NCI-H2227 treated with DMSO at 0.1 percent for 48 hours (cell line): Measurements from ENCODE around the gene GRK4.
A peak's percentile ranks its signal among the peaks of the same experiment; 100 is the strongest.

Experiments
- DNase-seq: peaks from one replicate; lab custom pipeline; 2025; lab: John Stamatoyannopoulos, UW

GRK4 gene

DNA sequence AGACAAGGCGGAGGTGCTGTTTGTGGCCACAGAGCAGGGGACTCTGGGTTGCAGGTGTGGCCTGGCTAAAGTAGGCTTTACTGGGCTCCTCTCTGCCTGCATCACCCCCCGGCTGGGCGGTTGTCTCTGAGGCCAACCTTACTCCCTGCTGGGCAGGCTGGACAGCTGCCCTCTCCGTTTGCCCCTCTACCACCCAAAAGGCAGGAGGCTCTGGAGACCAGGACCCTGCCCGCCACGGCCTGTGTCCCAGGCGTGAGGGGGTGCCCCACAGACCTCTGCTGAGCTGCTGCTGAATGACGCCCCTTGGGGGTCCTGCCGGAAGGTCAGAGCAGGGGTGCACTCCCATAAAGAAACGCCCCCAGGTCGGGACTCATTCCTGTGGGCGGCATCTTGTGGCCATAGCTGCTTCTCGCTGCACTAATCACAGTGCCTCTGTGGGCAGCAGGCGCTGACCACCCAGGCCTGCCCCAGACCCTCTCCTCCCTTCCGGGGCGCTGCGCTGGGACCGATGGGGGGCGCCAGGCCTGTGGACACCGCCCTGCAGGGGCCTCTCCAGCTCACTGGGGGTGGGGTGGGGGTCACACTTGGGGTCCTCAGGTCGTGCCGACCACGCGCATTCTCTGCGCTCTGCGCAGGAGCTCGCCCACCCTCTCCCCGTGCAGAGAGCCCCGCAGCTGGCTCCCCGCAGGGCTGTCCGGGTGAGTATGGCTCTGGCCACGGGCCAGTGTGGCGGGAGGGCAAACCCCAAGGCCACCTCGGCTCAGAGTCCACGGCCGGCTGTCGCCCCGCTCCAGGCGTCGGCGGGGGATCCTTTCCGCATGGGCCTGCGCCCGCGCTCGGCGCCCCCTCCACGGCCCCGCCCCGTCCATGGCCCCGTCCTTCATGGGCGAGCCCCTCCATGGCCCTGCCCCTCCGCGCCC is 110.0 kb downstream of the GRK4 start:
- DNase-seq, result no peak

DNA sequence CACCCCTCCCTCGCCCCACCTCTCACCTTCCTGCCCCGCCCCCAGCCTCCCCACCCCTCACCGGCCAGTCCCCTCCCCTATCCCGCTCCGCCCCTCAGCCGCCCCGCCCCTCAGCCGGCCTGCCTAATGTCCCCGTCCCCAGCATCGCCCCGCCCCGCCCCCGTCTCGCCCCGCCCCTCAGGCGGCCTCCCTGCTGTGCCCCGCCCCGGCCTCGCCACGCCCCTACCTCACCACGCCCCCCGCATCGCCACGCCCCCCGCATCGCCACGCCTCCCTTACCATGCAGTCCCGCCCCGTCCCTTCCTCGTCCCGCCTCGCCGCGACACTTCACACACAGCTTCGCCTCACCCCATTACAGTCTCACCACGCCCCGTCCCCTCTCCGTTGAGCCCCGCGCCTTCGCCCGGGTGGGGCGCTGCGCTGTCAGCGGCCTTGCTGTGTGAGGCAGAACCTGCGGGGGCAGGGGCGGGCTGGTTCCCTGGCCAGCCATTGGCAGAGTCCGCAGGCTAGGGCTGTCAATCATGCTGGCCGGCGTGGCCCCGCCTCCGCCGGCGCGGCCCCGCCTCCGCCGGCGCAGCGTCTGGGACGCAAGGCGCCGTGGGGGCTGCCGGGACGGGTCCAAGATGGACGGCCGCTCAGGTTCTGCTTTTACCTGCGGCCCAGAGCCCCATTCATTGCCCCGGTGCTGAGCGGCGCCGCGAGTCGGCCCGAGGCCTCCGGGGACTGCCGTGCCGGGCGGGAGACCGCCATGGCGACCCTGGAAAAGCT is 110.9 kb downstream of the GRK4 start, which contains the start of the genes HTT and HTT-AS:
HTT (plus strand) TSS at position 604 of the 768 bp plus-strand sequence; CDS start at position 749, 145 bp downstream.
HTT-AS (minus strand) TSS at position 461 of the 768 bp plus-strand sequence.
- peak; percentile 87 for DNase-seq

DNA sequence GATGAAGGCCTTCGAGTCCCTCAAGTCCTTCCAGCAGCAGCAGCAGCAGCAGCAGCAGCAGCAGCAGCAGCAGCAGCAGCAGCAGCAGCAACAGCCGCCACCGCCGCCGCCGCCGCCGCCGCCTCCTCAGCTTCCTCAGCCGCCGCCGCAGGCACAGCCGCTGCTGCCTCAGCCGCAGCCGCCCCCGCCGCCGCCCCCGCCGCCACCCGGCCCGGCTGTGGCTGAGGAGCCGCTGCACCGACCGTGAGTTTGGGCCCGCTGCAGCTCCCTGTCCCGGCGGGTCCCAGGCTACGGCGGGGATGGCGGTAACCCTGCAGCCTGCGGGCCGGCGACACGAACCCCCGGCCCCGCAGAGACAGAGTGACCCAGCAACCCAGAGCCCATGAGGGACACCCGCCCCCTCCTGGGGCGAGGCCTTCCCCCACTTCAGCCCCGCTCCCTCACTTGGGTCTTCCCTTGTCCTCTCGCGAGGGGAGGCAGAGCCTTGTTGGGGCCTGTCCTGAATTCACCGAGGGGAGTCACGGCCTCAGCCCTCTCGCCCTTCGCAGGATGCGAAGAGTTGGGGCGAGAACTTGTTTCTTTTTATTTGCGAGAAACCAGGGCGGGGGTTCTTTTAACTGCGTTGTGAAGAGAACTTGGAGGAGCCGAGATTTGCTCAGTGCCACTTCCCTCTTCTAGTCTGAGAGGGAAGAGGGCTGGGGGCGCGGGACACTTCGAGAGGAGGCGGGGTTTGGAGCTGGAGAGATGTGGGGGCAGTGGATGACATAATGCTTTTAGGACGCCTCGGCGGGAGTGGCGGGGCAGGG is 111.7 kb downstream of the GRK4 start:
- DNase-seq, result peak; percentile 49

DNA sequence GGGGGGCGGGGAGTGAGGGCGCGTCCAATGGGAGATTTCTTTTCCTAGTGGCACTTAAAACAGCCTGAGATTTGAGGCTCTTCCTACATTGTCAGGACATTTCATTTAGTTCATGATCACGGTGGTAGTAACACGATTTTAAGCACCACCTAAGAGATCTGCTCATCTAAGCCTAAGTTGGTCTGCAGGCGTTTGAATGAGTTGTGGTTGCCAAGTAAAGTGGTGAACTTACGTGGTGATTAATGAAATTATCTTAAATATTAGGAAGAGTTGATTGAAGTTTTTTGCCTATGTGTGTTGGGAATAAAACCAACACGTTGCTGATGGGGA is 112.2 kb downstream of the GRK4 start:
- no peak for DNase-seq

DNA sequence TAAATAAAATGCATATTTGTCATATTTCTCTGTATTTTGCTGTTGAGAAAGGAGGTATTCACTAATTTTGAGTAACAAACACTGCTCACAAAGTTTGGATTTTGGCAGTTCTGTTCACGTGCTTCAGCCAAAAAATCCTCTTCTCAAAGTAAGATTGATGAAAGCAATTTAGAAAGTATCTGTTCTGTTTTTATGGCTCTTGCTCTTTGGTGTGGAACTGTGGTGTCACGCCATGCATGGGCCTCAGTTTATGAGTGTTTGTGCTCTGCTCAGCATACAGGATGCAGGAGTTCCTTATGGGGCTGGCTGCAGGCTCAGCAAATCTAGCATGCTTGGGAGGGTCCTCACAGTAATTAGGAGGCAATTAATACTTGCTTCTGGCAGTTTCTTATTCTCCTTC is 114.4 kb downstream of the GRK4 start:
- no peak for DNase-seq

DNA sequence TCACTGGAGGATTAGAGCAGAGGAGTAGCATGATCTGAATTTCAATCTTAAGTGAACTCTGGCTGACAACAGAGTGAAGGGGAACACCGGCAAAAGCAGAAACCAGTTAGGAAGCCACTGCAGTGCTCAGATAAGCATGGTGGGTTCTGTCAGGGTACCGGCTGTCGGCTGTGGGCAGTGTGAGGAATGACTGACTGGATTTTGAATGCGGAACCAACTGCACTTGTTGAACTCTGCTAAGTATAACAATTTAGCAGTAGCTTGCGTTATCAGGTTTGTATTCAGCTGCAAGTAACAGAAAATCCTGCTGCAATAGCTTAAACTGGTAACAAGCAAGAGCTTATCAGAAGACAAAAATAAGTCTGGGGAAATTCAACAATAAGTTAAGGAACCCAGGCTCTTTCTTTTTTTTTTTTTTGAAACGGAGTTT is 116.3 kb downstream of the GRK4 start:
- DNase-seq, result no peak

DNA sequence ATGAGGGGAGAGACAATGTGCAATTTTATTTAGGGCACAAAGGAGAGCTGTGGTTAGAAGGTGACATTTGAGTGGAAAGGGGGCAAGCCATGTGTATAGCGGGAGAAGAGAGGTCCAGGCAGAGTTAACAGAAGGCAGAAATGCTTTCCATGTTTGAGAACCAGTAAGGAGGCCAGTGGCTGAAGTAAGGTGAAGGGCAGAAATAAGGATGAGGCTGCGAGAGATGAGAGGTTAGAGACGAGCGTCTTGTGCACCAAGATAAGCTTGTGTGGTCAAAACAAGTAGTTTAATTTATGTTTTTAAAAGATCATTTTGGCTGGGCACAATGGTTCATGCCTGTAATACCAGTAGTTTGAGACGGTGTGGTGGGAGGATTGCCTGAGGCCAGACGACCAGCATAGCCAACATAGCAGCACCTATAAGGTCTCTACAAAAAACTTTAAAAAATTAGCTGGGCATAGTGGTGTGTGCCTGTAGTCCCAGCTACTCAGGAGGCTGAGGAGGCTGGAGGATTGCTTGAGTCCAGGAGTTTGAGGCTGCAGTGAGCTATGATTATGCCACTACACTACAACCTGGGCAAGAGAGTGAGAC is 119.6 kb downstream of the GRK4 start:
- no peak for DNase-seq

DNA sequence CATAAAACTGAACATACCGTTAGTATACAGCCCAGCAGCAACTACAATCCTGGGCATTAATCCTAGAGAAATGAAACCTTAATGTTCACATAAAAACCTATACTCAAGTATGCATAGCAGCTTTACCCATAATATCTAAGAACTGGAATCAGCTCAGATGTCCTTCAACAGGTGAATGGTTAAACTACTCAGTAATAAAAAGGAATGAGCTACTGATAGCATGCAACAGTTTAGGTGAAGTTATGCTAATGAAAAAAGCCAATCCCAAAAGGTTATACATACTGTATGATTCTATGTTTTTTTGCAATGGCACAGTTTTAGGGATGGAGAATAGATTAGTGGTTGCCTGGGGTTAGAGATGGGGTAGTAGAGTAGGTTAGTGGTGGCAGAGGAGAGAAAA is 120.4 kb downstream of the GRK4 start:
- DNase-seq, result no peak

DNA sequence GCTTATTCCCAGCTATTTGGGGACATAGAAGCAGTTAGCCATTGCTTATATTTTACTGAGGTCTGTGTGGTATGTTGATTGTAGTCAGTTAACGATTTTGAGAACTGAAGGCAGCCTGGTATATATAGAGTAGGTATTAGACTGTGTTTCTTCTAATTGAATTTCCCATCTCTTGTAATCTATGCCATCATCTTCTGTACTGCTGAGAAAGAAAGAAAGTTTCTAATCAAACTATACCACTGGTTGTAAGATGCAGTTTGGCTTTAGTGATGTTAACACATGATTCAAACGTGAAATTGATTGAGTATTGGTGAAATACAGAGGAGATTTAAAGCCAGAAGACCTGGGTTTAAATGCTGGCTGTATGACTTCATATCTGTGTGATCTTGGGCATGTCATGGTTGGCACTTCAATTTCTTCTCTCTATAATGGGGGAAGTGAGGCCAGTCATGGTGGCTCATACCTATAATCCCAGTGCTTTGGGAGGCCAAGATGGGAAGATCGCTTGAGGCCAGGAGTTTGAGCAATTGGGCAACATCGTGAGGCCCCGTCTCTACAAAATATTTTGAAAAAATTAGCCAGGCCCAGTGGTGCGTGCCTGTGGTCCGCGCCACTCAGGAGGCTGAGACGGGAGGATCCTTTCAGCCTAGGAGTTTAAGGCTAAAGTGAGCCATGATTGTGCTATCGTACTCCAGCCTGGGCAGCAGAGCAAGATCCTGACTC is 122.7 kb downstream of the GRK4 start:
- DNase-seq, result no peak

DNA sequence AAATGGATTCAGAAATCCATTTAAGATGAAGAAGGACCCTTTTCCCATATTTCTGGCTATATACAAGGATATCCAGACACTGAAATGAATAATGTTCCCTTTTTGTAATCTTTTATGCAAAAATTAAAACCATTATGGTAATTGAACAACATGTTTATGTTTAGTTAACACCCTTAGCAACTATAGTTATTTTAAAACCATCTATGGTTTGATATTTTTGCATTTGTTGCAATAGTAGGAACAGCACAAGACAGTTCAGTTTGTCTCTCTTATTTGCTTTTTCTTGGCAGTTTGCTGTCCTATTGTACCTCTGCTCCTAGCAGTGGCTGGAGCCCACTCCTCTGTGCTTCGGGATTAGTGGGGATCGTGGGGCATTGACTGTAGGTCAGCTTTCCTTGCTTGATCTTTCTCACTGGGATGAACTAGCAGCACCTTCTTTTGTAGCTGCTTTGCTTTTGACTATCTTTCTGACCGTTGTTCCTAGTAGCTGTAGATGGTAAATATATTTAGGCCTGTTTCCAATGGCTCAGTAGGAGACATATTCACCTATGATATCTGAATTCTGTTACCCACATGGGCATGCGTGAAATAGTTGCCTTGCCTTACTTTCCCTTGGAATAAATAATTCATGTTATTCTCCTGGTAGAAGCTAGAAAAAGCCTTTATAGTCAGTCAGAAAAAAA is 123.9 kb downstream of the GRK4 start:
- no peak for DNase-seq
